Germinal center (tissue), 1 donor: ENCODE data around the gene LTBP1.
"Not testable (repeated sequence)": the region's sequence is repeated elsewhere in the genome, so short reads cannot be mapped to it uniquely, and the experiment has no call there.

Source experiments
- DNase-seq: peaks from one replicate; pipeline ENCODE4 v3.0.0; 2012; ENCODE audit warnings: mixed read lengths, low spot score

Gene LTBP1

GRCh38 chr2:33229646-33230045 lies 282.9 kb downstream of the LTBP1 start:
- DNase-seq, result no peak

GRCh38 chr2:33230195-33230594 lies 283.4 kb downstream of the LTBP1 start:
- no peak for DNase-seq

GRCh38 chr2:33230842-33231241 lies 284.1 kb downstream of the LTBP1 start:
- no peak for DNase-seq

GRCh38 chr2:33235559-33235958 lies 288.8 kb downstream of the LTBP1 start:
- DNase-seq, result not testable (repeated sequence)

- no peak for DNase-seq
Observed at GRCh38 chr2:33236482-33237385, 290.0 kb downstream of the LTBP1 start.

GRCh38 chr2:33238111-33238510 lies 291.4 kb downstream of the LTBP1 start:
- no peak for DNase-seq

- DNase-seq, result no peak
Observed at GRCh38 chr2:33240178-33240577, 293.4 kb downstream of the LTBP1 start.

GRCh38 chr2:33241072-33241471 lies 294.3 kb downstream of the LTBP1 start:
- DNase-seq, result no peak

- DNase-seq, result no peak
Observed at GRCh38 chr2:33241581-33241980, 294.8 kb downstream of the LTBP1 start.

- DNase-seq, result no peak
Observed at GRCh38 chr2:33242845-33243244, 296.1 kb downstream of the LTBP1 start.

- no peak for DNase-seq
Observed at GRCh38 chr2:33246432-33246831, 299.7 kb downstream of the LTBP1 start.

- DNase-seq, result no peak
Observed at GRCh38 chr2:33247365-33247764, 300.6 kb downstream of the LTBP1 start.

GRCh38 chr2:33250417-33251029 lies 303.8 kb downstream of the LTBP1 start:
- no peak for DNase-seq

- no peak for DNase-seq
Observed at GRCh38 chr2:33256162-33256755, 309.5 kb downstream of the LTBP1 start.

GRCh38 chr2:33258387-33258786 lies 311.6 kb downstream of the LTBP1 start:
- no peak for DNase-seq

GRCh38 chr2:33262097-33262496 lies 315.3 kb downstream of the LTBP1 start:
- DNase-seq, result no peak

GRCh38 chr2:33264766-33265165 lies 318.0 kb downstream of the LTBP1 start:
- DNase-seq, result no peak

GRCh38 chr2:33265584-33266338 lies 319.0 kb downstream of the LTBP1 start:
- no peak for DNase-seq

- no peak for DNase-seq
Observed at GRCh38 chr2:33266467-33266866, 319.7 kb downstream of the LTBP1 start.

GRCh38 chr2:33267043-33267442 lies 320.3 kb downstream of the LTBP1 start:
- DNase-seq, result no peak

GRCh38 chr2:33267756-33268155 lies 321.0 kb downstream of the LTBP1 start:
- no peak for DNase-seq

- no peak for DNase-seq
Observed at GRCh38 chr2:33268246-33268831, 321.6 kb downstream of the LTBP1 start.
